ENCODE measurements around the gene BCAS4.
A peak's percentile ranks its signal among the peaks of the same experiment; 100 is the strongest.

Gene BCAS4

DNA sequence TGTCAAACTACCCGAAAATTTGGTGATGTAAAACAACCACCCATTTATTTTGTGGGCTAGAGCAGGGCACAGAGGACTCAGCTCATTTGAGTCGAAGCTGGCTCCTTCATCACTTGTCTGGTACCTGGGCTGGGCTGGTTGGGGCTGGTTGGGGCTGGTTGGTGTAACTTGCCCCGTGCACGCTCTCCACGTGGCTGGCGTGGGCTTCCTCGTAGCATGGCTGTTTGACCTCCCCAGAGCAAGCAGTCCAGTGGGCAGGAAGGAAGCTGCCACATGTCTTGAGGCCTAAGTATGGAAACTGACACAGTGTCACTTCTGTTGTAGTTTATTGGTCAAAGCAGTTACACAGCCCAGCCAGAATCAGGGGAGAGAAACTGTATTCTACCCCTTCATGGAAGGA, 27.1 kb downstream of the BCAS4 start:
- DNase-seq (ENCODE audit: low read depth in 1 of 2, low spot score in 1 of 2): no peak

DNA sequence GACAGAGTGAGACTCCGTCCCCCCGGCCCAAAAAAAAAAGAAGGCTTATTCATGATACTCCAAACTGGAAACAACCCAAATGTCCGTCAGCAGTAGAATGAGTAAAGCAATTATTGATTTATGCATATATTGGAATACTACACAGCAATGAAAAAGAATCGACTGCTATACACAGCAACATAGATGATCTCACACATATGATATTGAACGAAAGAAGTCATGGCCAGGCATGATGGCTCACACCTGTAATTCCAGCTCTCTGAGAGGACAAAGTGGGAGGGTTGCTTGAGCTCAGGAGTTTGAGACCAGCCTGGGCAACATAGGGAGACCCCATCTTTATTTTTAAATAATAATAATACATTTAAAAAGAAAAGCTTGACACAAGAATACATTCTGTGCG, 28.5 kb downstream of the BCAS4 start:
- DNase-seq (ENCODE audit: low read depth in 1 of 2, low spot score in 1 of 2): no peak

DNA sequence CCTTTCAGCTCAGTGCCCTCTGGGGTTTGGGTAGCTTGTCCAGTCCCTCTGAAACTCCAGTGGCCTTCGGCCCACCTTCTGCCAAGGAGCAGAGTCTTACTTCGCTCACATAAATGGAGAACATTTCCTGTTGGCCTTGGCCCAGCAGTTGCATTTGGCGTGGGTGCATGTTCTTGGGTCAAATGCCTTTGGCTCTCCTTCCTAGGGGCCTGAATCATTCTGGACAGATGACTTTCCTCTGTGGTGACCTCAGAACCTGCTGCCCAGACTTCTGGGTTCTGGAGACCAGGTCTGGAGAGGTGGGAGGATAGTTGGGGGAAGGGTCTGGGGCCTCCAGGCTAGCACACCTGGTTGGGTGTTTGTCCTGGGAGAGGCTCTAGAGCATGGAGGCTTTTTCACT, 29.3 kb downstream of the BCAS4 start:
- no peak for DNase-seq (ENCODE audit: low read depth in 1 of 2, low spot score in 1 of 2)

DNA sequence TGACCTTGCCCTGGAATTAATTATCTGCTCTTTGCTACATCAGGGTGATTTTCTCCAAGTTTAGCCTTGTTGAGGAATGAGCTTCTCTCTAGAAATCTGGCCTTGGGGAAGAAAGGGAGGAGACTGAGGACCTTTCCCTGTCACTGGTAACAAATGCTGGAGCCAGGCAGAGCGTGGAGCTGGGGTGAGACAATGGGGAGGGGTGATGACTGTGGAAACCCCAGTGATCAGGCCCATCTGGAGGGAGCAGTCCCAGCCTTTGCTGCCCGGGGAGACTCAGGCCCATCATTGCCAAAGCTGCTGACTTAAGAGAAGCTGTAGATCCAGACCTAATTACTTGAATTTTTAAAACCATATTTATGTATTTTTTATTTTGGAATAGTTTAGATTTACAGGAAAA, 31.3 kb downstream of the BCAS4 start:
- DNase-seq (ENCODE audit: low read depth in 1 of 2, low spot score in 1 of 2): no peak

DNA sequence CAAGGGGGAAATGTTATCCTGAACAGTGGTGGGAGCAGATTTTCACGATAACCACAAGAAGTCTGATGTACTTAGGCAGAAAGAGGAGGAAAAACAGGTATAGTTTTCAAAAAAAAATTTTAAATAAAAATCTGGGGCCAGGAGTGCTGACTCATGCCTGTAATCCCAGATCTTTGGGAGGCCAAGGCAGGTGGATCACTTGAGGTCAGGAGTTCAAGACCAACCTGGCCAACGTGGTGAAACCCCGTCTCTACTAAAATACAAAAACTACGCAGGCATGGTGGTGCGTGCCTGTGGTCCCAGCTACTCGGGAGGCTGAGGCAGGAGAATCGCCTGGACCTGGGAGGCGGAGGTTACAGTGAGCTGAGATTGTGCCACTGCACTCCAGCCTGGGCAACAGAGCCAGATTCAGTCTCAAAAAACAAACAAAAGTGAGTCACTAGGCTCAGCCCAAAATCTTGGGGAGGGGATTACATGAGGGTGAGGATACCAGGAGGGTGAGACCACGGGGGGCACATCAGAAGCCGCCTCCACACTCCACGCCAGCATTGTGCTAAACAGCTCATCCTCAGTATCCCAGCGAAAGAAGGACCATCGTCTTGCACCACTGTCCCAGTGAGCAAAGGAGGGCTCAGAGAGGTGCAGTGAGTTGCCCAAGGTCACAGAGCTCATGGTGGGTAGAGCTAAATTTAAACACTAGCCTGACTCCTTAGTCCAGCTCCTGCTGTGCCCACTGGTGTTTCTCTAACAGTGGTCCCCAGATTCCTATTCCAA, 33.7 kb downstream of the BCAS4 start:
- no peak for DNase-seq (ENCODE audit: low read depth in 1 of 2, low spot score in 1 of 2)

DNA sequence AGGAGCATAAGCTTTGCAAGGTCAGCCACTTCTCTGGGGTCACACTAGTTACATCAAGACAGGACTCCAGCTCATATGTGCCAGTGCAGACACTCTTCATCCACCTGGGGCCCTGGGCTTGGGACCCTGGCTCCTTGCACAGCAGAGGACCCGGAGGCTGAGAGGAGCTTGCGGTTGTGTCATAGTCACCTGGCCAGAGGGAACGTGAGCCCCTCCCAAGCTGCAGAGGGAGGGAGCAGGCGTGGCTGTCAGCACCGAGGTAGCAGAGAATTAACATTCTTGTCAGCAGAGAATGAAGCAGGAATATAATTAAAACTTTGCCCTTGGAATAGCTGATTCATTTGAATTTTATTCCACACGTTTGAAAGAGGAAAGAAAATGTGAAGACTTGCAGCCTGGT, 36.8 kb downstream of the BCAS4 start:
- DNase-seq (ENCODE audit: low read depth in 1 of 2, low spot score in 1 of 2): no peak

DNA sequence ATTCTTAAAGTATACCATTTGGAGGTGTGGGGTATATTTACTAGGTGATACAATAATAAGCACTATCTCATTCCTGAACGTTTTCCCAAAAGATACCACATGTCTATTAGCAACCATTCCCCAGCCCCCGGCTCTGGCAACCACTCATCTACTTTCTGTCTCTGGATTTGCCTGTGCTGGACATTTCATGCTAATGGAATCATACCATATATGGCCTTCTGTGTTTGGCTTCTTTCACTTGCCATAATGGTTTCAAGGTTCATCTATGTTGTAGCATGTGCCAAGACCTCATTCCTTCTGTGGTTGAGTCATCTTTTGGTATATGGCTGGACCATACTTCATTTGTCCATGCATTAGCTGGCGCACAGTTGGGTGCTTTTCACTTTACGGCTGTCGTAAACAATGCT, 39.7 kb downstream of the BCAS4 start:
- DNase-seq (ENCODE audit: low read depth in 1 of 2, low spot score in 1 of 2): no peak

DNA sequence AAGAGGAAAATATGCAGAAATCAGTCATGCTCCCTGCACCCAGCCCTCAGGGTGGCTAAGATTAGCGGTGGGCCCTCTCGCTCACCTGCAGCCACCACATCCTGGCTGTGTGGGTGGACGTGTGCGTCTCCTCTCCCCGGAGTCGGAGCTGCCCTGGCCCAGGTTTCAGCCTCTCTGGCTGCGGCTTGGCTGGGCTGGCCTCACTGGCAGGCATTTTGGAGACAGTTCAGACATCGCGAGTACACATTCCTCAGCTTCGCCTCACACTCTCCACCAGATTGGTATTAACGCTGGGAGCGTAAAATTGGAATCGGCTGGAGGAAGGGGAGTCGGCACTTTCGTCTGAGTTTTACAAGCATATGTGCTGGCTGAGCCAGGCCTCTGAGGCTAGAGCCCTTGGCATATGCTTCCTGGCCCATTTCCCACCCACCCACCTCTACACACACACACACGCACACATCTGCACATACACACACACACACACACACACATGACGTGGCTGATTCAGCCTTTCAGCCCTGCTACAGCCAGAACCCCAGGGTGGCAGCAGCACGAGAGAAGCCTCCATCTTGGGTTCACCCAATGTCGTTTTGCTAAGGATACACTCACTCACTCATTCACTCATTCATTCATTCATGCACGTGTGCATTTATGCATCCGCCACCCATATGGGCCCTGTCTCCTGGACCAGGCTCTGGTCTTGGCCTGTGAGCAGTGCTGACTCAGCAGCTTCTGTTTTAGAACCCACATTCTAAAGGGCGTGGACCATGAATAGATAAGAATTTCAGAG, 42.9 kb downstream of the BCAS4 start:
- no peak for DNase-seq (ENCODE audit: low read depth in 1 of 2, low spot score in 1 of 2)

DNA sequence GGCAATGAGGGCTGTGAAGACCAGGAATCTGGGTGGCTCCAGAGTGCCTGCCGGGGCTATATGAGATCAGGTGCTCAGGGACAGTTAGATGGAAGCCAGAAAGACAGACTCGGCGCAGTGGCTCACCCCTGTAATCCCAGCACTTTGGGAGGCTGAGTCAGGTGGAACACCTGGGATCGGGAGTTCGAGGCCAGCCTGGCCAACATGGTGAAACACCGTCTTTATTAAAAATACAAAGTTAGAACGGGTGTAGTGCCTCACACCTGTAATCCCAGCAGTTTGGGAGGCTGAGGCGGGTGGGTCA, 43.4 kb downstream of the BCAS4 start:
- DNase-seq (ENCODE audit: low read depth in 1 of 2, low spot score in 1 of 2): no peak

DNA sequence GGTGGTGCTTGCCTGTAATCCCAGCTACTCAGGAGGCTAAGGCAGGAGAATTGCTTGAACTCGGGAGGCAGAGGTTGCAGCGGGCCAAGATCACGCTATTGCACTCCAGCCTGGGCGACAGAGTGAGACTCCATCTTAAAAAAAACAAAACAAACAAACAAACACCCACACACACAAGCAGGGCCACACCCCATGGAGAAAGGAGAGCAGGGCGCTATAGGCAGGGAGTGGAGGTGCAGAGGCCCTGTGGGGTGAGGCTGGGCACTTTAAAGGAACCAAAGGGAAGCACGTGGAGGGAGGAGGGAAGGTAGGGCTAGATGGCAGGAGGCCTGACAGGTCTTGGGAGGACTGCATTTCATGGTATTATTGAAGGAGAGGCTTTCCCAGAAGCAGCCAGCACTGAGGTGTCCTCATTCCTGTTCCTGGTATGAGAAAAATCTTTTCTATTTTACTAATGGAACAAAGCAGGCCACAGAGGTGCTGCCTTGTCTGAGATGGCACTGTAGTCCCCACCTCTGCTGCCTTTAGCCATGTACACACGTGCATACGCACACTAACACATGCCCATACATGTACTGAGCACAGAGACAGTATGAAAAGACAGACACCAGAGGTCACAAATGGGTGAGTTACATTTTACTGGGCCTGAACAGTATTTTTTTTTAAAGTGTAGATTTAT, 44.0 kb downstream of the BCAS4 start:
- DNase-seq (ENCODE audit: low read depth in 1 of 2, low spot score in 1 of 2): no peak

DNA sequence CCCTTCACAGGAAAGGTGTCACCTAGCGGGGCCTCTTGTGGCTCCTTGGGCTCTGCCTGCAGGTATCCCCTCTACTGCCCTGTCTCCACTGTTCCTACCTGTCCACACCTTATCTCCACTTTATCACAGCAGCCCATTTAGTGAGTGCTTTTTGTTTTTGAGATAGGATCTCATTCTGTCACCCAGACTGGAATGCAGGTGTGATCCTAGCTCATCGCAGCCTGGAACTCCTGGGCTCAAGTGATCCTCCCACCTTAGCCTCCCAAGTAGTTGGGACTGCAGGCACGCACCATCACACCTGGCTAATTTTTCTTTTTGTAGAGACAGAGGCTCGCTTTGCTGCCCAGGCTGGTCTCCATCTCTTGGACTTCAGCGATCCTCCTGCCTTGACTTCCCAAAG, 48.0 kb downstream of the BCAS4 start:
- DNase-seq (ENCODE audit: low read depth in 1 of 2, low spot score in 1 of 2): no peak

DNA sequence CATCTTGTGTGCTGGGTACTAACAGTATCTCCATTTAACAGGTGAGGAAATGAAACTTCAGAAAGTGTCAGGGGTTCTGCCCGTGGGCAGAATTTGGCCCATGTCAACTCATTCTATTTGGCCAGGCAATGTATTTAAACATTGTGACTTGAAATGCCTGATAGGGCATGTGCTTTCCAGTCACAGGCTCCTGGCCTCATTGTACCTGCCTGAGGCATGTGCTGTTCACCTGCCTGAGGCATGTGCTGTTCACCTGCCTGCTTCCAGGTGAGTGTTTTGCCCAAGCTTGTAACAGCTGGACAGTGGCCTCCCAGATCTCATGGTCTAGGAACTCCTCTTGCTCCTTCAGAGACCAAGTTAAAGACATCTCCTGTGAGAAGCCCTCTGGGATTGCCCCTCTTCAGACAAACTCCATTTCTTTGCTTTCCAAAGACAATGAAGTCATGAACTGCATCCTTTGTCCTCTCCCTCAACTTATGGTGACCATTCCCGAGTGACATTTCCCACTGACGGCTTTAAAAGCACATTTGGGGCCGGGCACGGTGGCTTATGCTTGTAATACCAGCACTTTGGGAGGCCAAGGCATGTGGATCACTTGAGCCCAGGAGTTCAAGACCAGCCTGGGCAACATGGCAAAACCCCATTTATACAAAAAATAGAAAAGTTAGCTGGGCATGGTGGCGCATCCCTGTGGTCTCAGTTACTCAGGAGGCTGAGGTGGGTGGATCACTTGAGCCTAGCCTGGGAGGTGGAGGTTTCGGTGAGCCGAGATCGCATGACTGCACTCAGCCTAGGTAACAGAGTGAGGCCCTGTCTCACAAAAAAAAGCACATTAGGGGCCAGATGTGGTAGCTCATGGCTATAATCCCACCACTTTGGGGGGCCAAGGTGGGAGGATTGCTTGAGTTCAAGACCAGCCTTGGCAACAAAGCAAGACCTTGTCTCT, 48.7 kb downstream of the BCAS4 start:
- no peak for DNase-seq (ENCODE audit: low read depth in 1 of 2, low spot score in 1 of 2)

DNA sequence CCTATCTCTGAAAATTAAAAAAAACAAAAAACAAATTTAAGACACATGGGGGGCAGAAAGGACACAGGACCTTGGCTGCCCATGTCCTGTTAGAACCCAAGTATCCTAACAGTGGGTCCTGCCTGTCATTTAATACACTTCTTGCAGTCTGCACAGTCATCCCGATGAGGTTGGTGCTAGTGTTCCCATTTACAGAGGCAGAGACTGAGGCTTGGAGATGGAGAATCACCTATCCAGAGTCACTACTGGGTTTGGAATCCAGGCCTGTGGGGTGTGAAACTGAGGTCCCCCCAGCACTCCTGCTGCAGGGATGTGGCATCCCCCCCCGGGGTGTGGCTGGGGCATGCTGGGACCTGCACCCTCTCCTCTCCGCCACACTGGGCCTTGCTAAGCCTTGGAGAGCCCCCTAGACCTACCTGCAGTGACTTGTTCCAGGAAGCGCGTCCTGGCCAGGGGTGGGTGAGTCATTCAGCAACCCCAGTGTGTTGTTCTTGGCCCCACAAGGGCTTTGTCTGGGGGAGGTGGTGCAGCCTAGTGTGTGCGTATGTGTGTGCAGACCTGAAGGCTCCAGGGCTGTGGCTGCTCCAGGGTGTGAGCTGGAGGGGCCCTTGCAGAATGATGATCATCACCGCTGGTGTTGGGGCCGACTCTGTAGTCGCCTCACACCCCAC, 49.7 kb downstream of the BCAS4 start:
- peak in 1 of 2 donors; percentile 6 for DNase-seq (ENCODE audit: low read depth in 1 of 2, low spot score in 1 of 2)

DNA sequence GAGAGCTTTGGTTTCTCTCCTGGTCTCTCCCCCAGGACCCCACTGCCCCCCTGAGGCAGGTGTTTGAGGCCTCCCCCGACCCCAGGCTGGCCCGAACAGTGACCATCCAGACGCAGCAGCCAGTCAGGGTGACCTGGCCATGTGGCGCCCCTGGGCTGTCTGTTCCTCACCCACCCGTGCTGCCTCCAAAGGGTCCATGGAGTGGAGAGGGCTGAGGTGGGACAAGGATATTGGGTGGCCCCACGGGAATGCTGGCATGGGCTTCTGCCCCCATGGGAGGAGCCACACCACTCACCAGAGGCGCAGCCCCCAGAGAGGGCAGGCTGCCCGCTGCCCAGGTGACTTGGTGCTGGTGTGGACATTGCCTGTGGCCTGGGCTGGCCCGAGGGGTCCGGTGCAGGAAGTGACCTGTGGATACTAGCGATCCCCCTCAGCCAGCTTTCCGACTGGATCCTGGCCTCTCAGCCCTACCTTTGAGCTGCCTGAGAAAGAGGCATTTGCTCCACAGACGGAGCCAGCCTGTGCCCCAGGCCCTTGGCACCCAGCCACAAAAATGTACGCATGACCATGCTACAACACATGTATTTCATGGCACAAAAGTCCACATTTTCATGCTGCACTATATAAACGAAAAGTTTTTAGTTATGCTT, 50.8 kb downstream of the BCAS4 start:
- no peak for DNase-seq (ENCODE audit: low read depth in 1 of 2, low spot score in 1 of 2)

DNA sequence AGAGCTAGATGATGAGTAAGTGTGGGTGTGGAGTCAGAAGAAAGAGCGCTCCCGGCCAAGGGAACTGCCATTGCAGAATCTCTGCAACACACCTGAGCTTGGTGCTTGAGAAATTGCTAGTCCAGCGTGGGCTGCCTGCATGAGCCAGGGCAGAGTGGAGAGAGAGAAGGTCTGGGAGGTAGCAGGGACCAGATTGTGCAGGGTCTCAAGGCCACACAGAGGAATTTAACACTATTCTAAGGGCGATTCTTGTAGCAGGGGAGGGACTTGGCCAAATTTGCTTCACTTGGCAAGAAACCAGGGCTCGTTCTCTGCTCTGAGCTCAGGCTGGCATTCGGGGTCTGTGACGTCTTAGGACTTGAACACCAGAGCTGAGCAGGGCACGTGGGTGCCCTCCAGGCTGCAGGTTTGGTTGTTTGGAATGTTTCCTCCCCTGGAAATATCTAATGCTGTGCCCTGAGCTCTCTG, 53.5 kb downstream of the BCAS4 start:
- DNase-seq (ENCODE audit: low read depth in 1 of 2, low spot score in 1 of 2): no peak

DNA sequence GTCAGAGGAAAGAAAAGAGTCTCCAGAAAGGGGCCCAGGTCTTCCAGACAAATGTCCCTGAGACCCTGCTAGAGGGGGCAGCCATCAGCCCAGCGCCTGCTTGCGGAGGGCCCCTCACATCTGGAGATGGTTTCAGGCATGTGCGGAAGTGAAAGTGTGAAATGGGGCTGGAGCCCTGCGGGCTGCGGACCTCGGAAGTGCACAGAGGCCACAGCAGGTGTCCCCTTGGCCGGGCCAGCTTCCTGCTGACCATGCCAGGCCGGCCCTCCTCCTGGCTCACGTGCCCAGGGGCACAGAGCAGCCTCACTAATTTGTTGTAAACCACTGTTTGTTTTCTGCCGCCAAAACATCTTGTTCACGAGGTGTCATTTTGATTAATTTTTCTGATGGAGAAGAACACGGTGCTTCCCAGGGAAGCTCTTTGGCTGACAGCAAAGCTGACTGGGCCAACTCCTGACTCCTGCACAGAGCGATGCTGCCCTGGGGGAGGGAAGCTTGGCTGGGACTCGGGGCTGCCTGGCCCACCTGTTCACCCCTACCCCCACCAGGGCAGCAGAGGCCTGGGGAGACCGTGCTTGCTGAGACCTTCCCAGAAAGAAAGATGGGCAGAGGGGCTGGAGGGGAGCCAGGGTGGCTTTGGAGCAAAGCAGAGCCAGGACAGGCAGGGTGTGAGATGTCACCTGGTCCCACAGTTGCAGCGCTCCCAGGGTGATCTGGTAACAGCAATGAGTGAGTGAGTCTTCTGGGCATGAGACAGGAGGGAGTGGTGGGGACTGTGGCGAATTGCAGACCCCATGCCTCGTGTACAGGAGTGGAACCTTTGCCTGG, 54.2 kb downstream of the BCAS4 start:
- DNase-seq (ENCODE audit: low read depth in 1 of 2, low spot score in 1 of 2): no peak

DNA sequence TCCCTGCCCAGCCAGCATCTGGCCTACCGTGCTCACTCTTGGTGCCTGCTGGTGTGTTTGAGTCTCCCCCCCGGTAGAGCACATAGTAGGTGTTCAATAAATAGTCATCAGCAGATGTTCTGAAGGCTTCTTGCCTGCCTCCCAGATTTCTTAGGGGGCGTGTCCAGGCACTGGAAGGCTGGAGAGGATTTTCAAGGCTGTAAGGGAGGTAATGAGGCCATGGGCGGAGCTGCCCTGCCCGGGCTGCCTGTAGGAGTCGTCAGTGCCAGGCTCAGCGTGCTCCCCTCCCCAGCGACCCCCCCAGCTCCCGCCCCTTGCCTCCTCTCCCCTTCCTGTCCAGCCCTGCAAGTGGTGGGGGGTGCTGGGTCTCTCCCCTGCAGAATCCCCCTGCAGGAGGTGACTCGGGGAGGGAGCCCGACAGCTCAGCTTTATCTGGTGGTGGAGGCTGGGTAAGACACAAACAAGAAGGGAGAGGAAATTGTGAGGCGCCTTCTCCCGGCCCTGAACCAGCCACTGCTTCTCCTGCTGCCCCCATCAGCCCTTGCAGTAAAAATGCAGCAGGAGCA, 55.9 kb downstream of the BCAS4 start:
- no peak for DNase-seq (ENCODE audit: low read depth in 1 of 2, low spot score in 1 of 2)

DNA sequence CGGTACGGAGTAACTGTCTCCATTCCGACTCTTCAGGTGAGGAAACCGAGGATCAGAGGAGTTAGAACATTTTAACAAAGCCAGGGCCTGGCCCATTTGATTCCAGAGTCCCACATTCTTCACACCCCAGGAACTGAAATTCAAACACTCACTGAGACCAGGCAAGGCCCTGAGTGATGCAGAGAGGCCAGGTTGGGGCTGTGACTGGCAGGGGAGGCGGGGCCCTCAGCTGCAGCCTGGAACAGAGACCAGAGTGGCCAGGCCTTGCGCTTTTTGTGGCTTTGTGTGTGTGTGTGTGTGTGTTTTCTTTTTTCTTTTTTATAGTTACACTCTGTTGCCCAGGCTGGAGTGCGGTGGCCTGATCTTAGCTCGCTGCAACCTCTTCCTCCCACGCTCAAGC, 57.2 kb downstream of the BCAS4 start:
- no peak for DNase-seq (ENCODE audit: low read depth in 1 of 2, low spot score in 1 of 2)
